ACC112 (cell line): Measurements from ENCODE around the gene RC3H1.
"Not testable (repeated sequence)": the region's sequence is repeated elsewhere in the genome, so short reads cannot be mapped to it uniquely, and the experiment has no call there.

ENCODE experiments used
- H2AFZ ChIP-seq: fragments of 200-600 bp; sonication (generic); one replicate; pipeline ENCODE4 v1.6.0; 2017; ENCODE audit warnings: antibody characterized with exemption, low read length; ENCODE audit not compliant: unreplicated experiment
- H3K27ac ChIP-seq: fragments of 200-600 bp; sonication (generic); 2 replicates; pipeline ENCODE4 v1.5.1; 2014; ENCODE audit warnings: low read depth, mild to moderate bottlenecking, antibody characterized with exemption, low read length, moderate library complexity
- H3K27me3 ChIP-seq: fragments of 200-600 bp; sonication (generic); 2 replicates; pipeline ENCODE4 v1.6.1; 2014; ENCODE audit warnings: mild to moderate bottlenecking, antibody characterized with exemption, low read length, moderate library complexity, mixed read lengths; ENCODE audit not compliant: insufficient read depth
- H3K36me3 ChIP-seq: fragments of 200-600 bp; sonication (generic); 2 replicates; pipeline ENCODE4 v1.6.1; 2016; ENCODE audit warnings: mild to moderate bottlenecking, antibody characterized with exemption, low read length, moderate library complexity, mixed read lengths; ENCODE audit not compliant: insufficient read depth
- H3K4me1 ChIP-seq: fragments of 200-600 bp; sonication (generic); one replicate; pipeline ENCODE4 v1.6.1; 2016; ENCODE audit warnings: low read length, mixed read lengths; ENCODE audit not compliant: insufficient read depth, unreplicated experiment, control insufficient read depth
- H3K4me3 ChIP-seq: fragments of 200-600 bp; sonication (generic); 2 replicates; pipeline ENCODE4 v1.5.1; 2014; ENCODE audit warnings: mild to moderate bottlenecking, low read depth, low read length
- H3K79me2 ChIP-seq: fragments of 200-600 bp; sonication (generic); one replicate; pipeline ENCODE4 v1.6.0; 2016; ENCODE audit warnings: low read length; ENCODE audit not compliant: control insufficient read depth, unreplicated experiment, insufficient read depth

The RC3H1 gene

GRCh38 chr1:174022080-174022975 is at the start of gene RC3H1:
Gene RC3H1 (minus strand): TSS chr1:174022357. CDS start chr1:173992985, 29,372 bp downstream.
- peak within 1 kb of the TSS; percentile 48 for H3K27ac ChIP-seq
- no peaks in the 10 kb centered on the region for H3K36me3 ChIP-seq
- H3K79me2 ChIP-seq: peaks cover 48% of the 10 kb centered on the region
- peak within 1 kb of the TSS; percentile 88 for H2AFZ ChIP-seq
- no peaks in the 10 kb centered on the region for H3K27me3 ChIP-seq
- H3K4me3 ChIP-seq: peak within 1 kb of the TSS; percentile 89
- H3K4me1 ChIP-seq: peaks cover 29% of the 10 kb centered on the region

GRCh38 chr1:174070614-174071013 is 48.5 kb upstream of the RC3H1 start:
- no peaks in the 10 kb centered on the region for H3K36me3 ChIP-seq
- no peak overlapping the region for H3K27ac ChIP-seq
- H2AFZ ChIP-seq: no peak overlapping the region
- H3K4me3 ChIP-seq: no peak overlapping the region
- H3K4me1 ChIP-seq: peaks cover 4% of the 10 kb centered on the region
- H3K27me3 ChIP-seq: no peaks in the 10 kb centered on the region
- no peaks in the 10 kb centered on the region for H3K79me2 ChIP-seq

GRCh38 chr1:174068000-174068399 is 45.8 kb upstream of the RC3H1 start:
- no peaks in the 10 kb centered on the region for H3K4me1 ChIP-seq
- no peaks in the 10 kb centered on the region for H3K36me3 ChIP-seq
- no peak overlapping the region for H3K4me3 ChIP-seq
- H3K79me2 ChIP-seq: no peaks in the 10 kb centered on the region
- no peak overlapping the region for H3K27ac ChIP-seq
- H3K27me3 ChIP-seq: no peaks in the 10 kb centered on the region
- no peak overlapping the region for H2AFZ ChIP-seq

- no peak overlapping the region for H3K27ac ChIP-seq
- no peaks in the 10 kb centered on the region for H3K36me3 ChIP-seq
- H3K4me1 ChIP-seq: no peaks in the 10 kb centered on the region
- H2AFZ ChIP-seq: no peak overlapping the region
- no peak overlapping the region for H3K4me3 ChIP-seq
- no peaks in the 10 kb centered on the region for H3K79me2 ChIP-seq
- H3K27me3 ChIP-seq: no peaks in the 10 kb centered on the region
These were observed 37.9 kb upstream of the RC3H1 start for GRCh38 chr1:174060090-174060489.

- Histone ChIP-seq H3K79me2 (no peaks in the 10 kb centered on the region), H3K4me1 (no peaks in the 10 kb centered on the region), H3K27me3 (no peaks in the 10 kb centered on the region), H2AFZ (no peak overlapping the region), H3K27ac (no peak overlapping the region), H3K36me3 (no peaks in the 10 kb centered on the region), H3K4me3 (no peak overlapping the region)
These were observed 36.5 kb upstream of the RC3H1 start for GRCh38 chr1:174058624-174059023.

- H3K27ac ChIP-seq, H3K27me3 ChIP-seq, H3K4me3 ChIP-seq, H3K36me3 ChIP-seq, H3K4me1 ChIP-seq, H3K79me2 ChIP-seq, H2AFZ ChIP-seq: not testable (repeated sequence)
These were observed 34.5 kb upstream of the RC3H1 start for GRCh38 chr1:174056609-174057008.

GRCh38 chr1:174055797-174056196 is 33.6 kb upstream of the RC3H1 start:
- H2AFZ ChIP-seq, H3K36me3 ChIP-seq, H3K4me3 ChIP-seq, H3K79me2 ChIP-seq, H3K27ac ChIP-seq, H3K4me1 ChIP-seq, H3K27me3 ChIP-seq: not testable (repeated sequence)

- H3K4me3 ChIP-seq: no peak overlapping the region
- no peaks in the 10 kb centered on the region for H3K79me2 ChIP-seq
- no peak overlapping the region for H3K27ac ChIP-seq
- no peaks in the 10 kb centered on the region for H3K36me3 ChIP-seq
- H3K27me3 ChIP-seq: no peaks in the 10 kb centered on the region
- no peaks in the 10 kb centered on the region for H3K4me1 ChIP-seq
- no peak overlapping the region for H2AFZ ChIP-seq
These were observed 31.7 kb upstream of the RC3H1 start for GRCh38 chr1:174053826-174054225.

- Histone ChIP-seq H2AFZ (no peak overlapping the region), H3K27ac (no peak overlapping the region), H3K4me1 (no peaks in the 10 kb centered on the region), H3K79me2 (no peaks in the 10 kb centered on the region), H3K36me3 (no peaks in the 10 kb centered on the region), H3K27me3 (no peaks in the 10 kb centered on the region), H3K4me3 (no peak overlapping the region)
These were observed 30.5 kb upstream of the RC3H1 start for GRCh38 chr1:174052621-174053020.

- no peaks in the 10 kb centered on the region for H3K27me3 ChIP-seq
- no peaks in the 10 kb centered on the region for H3K79me2 ChIP-seq
- no peak overlapping the region for H3K4me3 ChIP-seq
- H3K36me3 ChIP-seq: no peaks in the 10 kb centered on the region
- no peaks in the 10 kb centered on the region for H3K4me1 ChIP-seq
- peak overlapping the region; percentile 47 for H2AFZ ChIP-seq
- no peak overlapping the region for H3K27ac ChIP-seq
These were observed 29.8 kb upstream of the RC3H1 start for GRCh38 chr1:174051956-174052355.

GRCh38 chr1:174049514-174049913 is 27.4 kb upstream of the RC3H1 start:
- Histone ChIP-seq H3K79me2 (no peaks in the 10 kb centered on the region), H3K36me3 (no peaks in the 10 kb centered on the region), H3K4me1 (no peaks in the 10 kb centered on the region), H2AFZ (no peak overlapping the region), H3K27ac (no peak overlapping the region), H3K27me3 (no peaks in the 10 kb centered on the region), H3K4me3 (no peak overlapping the region)
